Stimulated activated CD4-positive, alpha-beta T cell treated with anti-CD3 and anti-CD28 coated beads, TNF-alpha, amount 100 ng/mL, for 24 hours (primary cell): ENCODE measurements around the gene ZNF845.
A peak's percentile ranks its signal among the peaks of the same experiment; 100 is the strongest.
"Not testable (repeated sequence)": the region's sequence is repeated elsewhere in the genome, so short reads cannot be mapped to it uniquely, and the experiment has no call there.

Experiments
- DNase-seq, 3 experiments: peaks; one replicate each; pipeline ENCODE4 v3.0.0-alpha.2; 2020; ENCODE audit warnings: low read depth in 3 of 3

ZNF845 gene

DNA sequence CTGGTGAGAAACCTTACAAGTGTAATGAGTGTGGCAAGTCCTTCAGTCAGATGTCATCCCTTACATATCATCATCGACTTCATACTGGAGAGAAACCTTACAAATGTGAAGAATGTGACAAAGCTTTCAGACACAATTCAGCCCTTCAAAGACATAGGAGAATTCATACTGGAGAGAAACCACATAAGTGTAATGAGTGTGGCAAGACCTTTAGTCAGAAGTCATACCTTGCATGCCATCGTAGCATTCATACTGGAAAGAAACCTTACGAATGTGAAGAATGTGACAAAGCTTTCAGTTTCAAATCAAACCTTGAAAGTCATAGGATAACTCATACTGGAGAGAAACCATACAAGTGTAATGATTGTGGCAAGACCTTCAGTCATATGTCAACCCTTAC lies 47.8 kb downstream of the ZNF845 start:
- no peak for DNase-seq

- DNase-seq, result no peak
These were observed 54.6 kb downstream of the ZNF845 start for GRCh38 chr19:53388168-53388567.

GRCh38 chr19:53388904-53389303 lies 55.4 kb downstream of the ZNF845 start:
- DNase-seq, result no peak

GRCh38 chr19:53389571-53389970 lies 56.0 kb downstream of the ZNF845 start:
- DNase-seq, result no peak

GRCh38 chr19:53389978-53390377 lies 56.4 kb downstream of the ZNF845 start:
- DNase-seq, result no peak

DNA sequence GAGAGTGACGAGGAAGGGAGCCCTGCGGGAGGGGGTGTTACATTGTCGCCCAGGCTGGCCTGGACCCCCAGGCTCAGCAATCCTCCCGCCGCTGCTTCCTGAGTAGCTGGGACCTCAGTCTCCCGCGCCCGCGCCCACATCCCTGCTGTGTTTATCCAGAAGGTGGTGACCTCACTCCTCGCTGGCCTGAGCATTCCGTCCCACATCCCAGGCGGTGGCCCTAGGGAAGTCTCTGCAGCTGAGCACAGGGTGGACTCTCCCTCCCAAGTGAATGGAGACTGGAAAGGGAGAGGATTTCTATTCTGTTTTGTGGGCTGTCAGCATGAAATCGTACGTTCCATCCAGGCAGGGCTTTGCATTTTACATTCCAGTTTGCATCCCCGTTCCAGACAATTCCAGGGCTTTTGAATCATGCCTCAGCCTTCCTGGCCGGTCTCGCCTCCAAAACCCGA lies 61.0 kb downstream of the ZNF845 start:
- no peak for DNase-seq

- DNase-seq, result peak; percentile 94 to 97 (median 94)
These were observed 61.7 kb downstream of the ZNF845 start, which contains the start of gene ZNF765 for GRCh38 chr19:53394974-53395839. TSS of gene ZNF765 (plus strand) at chr19:53395149. CDS start at chr19:53398016, 2,867 bp downstream.

- not testable (repeated sequence) for DNase-seq
These were observed 62.4 kb downstream of the ZNF845 start for GRCh38 chr19:53395840-53396524.

DNA sequence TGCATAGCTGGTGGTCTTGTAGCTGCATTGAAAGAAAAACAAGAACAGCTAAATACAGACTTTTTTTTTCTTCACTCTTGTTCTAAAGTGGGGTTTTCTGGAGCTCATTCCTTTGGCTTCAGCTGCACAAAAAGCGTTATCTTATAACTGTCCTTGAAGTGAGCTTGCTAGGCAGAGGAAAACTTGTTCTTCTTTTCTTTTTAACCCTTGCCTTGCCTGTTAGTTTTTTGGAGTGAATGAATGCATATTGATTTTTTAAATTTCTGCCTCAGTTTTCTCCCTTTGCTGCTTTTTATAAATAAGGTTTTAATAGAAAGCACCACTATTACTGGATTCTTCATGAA lies 62.9 kb downstream of the ZNF845 start:
- no peak for DNase-seq

DNA sequence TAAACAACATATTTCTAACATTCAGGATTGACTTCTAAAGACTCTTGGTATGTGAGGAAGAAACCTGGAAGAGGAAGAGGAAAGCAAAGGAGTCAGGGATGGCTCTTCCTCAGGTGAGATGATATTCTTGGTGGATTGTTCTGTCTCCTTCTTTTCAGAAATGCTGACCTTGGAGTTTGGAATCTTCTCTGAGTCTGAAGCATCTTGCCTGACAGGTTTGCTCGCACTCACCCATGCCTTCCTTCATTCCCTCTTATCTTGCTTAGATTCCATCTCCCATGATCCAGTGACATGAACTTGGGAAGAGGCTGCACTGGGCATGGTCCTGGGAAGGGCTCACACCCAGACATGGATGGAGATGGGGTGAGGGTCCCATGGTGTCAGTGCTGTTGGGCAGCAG lies 64.4 kb downstream of the ZNF845 start:
- DNase-seq, result not testable (repeated sequence)
